Fibroblast of skin of back (primary cell): ENCODE data around the gene UBE2D4.
"Not testable (repeated sequence)": the region's sequence is repeated elsewhere in the genome, so short reads cannot be mapped to it uniquely, and the experiment has no call there.

ENCODE experiments used
- DNase-seq: peaks from one replicate; pipeline ENCODE4 v3.0.0-alpha.2; 2013

Gene UBE2D4

DNA sequence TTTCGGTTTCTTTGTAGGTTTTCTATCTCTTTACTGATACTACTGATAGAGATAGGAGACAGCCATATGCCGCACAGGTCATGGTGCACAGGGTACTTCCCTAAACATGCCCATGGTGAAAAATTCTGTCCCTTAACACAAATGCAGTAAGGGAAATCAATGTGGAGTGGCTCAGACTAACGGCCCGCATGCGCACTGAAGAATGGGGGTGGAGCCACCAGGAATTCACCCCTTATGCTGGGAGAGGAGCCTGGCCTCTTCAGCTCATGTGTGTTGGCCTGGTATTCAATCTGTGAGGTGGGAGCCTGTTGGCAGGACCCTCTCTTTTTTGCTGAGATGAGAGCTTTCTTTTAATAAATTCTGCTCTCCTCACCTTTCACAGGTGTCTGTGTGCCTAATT is 11.4 kb upstream of the UBE2D4 start:
- no peak for DNase-seq

DNA sequence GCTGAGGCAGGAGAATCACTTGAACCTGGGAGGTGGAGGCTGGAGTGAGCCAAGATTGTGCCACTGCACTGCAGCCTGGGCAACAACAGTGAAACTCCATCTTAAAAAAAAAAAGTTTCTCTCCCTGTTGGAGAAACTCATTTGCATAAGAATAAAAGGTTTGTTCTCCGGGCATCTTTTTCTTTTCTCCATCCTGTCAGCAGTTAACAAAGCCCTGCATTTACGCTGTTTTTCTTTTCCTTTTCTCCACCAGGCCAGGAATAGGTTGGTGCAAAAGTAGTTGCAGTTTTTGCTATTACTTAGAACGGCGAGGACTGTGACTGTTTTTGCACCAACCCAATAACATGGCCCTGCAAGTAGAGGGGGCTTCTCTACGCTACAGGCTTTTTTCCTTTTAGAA is 10.3 kb upstream of the UBE2D4 start:
- DNase-seq, result no peak

DNA sequence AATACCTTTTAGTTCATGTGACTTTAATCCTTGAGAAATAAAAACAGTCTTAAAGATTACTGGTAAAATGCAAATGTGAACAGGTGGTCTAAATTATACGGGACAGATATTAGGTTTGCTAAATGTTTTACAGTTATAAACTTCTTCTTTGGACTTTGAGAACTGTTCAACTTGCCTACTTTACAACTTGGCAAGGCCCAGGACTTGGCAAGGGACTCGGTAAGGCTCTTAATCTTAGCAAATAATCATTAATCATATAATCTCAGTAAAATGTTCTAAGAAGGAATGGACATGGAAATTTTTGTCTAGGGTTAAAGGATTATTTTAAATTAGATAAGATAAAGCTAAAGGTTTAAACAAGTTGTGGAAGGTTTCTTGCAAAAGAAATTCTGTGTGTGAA is 4.8 kb upstream of the UBE2D4 start:
- DNase-seq, result no peak

DNA sequence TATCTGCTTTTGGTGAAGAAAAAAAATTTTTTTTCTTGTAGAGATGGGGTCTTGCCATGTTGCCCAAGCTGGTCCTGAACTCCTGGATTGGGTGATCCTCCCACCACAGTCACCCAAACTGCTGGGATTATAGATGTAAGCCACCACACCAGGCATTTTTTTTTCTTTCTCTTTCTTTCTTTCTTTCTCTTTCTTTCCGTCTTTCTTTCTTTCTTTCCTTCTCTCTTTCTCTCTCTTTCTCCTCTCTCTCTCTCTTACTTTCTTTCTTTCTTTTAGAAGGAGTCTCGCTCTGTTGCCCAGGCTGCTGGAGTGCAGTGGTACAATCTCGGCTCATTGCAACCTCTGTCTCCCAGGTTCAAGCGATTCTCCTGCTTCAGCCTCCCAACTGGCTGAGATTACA is 3.5 kb upstream of the UBE2D4 start:
- no peak for DNase-seq

DNA sequence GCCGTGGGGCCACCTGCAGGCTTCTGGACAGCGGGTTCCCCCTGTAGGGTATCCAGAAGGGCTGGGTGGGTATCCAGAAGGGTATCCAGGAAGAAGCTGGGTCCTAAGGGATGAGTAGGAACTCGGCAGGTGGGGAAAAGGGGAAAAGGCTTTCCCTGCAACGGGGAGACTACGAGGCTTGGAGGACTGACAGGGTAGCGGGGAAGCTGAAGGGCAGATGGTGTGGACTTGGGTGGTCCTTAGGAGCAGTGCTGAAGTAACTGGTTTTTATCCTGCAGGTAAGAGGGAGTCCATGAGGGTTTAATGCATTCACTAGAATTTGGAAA is 525 bp downstream of the UBE2D4 start:
- no peak for DNase-seq

DNA sequence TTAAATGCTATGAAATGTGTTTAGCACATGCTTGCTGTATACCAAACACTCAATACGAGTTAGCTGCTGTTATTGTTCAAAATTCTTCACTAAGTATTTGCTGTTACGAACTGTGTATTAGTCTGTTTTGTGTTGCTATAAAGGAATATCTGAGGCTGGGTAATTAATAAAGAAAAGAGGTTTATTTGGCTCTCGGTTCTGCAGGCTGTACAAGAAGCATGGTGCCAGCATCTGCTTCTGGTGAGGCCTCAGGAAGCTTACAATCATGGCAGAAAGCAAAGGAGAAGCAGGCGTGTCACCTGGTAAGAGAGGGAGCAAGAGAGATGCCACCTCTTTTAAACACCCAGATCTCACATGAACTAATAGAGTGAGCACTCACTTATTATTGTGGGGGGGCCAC is 1.6 kb downstream of the UBE2D4 start:
- no peak for DNase-seq

DNA sequence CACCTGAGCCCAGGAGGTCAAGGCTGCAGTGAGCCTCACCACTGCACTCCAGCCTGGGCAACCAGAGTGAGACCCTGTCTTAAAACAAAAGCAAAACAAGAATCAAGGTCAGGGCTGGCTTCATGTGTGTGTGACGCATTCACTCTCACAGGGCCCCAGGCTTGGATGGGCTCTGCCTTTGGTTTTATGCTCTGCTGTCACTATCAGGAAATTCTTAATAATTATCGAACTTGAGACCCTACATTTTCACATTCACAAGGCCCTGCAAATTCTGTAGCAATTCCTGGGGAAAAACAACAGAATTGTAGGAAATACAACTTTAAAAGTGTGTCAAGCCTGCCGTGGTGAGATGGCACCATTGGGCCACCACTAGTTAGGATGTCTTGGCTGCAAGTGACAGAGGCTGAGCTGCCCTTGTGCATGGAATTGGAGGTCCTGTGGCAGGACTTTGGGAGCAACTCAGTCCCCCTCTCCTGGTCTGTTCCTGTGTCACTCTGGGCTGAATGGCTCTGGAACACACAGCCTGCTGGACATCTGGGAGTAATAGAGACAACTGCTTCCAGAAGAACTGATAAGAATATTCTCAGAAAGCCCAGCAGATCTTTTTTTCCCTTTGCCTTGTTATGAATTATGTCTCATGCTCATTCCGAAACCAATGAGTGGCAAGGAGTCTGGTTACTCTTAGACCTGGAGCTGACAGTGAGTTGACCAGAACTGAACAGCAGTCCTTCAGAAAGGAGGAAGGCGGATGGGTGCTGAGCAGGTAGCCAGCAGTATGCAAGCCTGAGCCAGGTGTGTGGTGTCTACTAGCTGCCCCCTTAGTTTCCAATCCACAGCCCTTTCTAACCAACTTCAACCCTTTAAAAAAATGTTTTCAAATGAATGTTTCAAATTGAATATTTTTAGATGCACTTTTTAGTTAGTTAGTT is 3.6 kb downstream of the UBE2D4 start:
- DNase-seq, result no peak

DNA sequence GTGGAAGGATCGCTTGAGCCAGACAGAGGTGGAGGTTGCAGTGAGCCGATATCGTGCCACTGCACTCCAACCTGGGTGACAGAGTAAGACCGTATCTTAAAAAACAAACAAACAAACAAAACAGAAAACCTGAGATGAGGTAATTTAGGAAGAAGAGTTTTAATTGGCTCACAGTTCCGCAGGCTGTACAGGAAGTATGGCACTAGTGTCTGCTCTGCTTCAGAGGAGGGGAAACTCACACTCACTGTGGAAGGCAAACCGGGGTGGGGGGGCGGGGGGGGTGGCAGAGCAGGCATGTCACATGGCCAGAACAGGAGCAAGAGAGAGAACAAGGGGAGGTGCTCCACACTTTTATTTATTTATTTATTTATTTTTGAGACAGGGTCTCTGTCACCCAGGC is 5.1 kb downstream of the UBE2D4 start:
- DNase-seq, result no peak

DNA sequence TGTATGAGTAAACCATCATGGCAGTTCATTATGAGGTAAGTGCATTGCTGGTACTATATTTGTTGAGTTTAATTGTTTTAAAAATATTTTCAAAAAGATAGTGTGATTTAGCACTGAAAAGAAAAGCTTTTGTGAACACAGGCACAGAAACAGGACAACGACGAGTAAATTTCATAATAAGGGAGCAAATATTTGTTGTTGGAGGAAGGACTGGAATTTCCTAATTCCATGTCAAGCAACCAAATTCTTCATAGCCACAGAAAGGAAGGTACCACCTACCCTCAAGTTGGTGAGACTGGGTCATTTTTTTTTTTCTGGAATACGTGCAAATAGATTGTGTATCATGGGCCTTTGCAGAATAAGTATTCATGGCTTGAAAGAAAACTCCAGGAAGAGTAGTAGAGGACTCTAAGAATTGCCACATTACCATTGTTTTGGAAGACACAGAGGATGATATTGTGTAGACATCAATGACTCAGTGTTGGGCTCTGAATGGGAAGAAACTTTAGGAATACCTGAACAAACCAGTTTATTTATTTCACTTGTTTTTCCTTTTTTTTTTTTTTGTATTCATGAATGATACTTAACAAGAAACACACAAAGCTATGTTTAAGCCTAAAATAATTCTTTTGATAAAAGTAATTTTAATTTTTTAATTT is 7.8 kb downstream of the UBE2D4 start:
- no peak for DNase-seq

DNA sequence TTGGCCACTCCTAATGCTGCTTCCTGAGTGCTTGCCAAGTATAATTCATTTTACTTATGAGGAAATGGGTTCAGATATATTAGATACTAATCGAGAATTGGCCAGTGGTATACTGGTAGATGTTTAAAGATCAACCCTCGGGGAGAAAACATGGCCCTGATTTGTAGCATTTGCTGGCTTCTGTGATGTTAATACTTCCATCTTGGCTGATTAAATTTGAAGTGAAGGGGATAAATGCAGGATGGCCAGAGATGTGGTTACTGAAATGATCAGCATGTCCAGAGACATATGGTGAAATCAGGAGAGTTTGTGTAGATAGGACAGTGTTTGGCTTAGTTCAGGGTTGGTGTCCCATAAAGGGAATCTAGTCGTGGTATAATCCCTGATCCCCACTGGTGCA is 11.2 kb downstream of the UBE2D4 start:
- no peak for DNase-seq

DNA sequence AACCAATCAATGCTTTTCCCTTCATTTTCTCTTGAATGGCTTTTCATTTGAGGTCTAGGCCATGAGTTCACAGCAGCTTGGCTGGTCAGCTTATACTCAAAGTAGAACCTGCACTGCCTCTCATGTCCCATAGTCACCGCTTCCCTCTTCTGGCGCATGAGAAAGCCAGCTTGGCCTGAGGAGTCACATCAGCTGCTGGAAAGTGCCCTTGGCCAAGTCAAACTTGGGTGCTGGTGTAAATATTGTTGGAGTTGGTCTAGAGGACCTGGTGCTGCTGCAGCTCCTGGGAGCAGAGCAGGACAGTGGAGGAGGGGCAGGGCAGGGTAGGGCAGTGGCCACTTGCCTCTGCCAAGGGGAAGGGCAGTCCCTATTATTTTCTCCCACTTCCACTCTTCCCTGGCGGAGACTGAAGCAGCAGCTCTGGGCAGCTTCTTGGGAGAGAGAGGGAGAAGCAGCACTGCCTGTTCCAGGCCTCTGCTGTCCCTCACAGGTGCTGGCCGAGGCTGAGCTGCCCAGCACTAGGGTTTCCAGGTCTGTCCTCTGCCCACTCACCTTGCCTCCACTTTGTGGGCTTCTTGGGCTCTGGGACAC is 12.8 kb downstream of the UBE2D4 start:
- no peak for DNase-seq

DNA sequence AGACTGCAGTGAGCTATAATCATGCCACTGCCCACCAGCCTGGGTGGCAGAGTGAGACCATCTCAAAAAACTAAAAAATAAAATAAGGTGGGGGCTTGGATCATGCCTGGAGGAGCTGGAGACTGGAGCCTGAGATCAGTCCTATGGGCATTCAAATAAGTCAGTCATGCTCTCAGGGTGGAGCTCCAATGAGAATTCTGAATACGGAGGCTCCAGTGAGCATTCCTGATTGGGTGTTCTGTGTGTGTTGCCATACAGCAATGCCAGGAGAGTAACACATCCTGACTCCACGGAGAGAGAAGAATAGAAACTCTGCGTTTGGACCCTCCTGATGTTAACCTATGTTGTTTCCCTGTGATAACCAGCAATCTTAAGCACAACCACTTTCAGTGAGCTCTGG is 16.0 kb downstream of the UBE2D4 start:
- DNase-seq, result no peak

DNA sequence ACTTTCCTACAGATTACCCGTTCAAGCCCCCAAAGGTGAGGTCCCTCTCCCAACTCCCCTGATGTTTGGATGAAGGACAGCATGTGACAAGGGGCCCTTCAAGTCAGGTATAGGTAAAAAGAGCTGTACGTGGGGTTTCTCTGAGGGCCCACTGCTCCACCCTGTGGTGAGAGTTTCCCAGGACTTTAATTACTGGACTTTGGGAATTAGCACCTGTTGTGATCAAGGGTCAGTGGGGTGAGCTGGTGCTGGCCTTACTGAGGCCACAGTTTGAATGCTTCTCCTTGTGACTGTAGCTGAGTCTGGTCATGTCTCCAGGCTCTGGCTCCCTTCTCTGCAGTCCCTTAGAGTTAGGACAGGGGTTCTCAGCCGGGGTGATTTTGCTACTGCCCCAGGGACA is 16.8 kb downstream of the UBE2D4 start:
- no peak for DNase-seq

DNA sequence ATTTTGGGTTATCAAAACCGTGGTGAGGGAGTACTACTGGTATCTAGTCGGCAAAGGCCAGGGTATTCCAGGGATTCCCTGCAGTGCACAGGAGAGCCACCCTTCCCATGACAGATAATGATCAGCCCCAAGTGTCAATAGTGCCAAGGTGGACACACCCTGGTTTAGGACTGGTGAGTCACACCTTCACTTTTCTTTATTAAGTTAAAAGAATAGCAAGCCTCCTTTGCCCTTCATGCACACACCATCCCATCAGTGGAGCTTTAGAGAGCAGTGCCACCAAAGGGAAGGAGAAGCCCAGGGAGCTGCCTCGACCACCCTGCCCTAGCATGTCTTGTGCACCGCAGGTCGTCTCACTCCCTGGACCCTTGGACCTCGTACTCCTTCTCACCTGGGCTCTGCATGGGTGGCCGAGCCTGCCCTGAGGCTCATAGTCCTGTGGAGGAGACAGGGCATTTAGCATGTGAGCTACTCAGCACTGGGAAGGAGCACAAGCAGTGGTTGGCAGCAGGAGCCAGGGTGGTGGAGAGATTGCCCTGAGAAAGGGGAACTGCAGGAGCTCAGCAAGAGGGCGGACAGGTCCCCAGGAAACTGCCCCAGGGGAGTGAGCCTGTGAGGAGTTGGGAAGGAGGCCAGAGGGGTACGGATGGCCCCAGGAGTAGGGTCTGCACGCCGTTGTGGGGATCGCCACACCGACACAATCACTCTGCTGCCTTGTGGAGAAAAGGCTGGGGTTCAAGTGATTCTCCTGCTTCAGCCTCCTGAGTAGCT is 17.4 kb downstream of the UBE2D4 start:
- DNase-seq, result no peak

DNA sequence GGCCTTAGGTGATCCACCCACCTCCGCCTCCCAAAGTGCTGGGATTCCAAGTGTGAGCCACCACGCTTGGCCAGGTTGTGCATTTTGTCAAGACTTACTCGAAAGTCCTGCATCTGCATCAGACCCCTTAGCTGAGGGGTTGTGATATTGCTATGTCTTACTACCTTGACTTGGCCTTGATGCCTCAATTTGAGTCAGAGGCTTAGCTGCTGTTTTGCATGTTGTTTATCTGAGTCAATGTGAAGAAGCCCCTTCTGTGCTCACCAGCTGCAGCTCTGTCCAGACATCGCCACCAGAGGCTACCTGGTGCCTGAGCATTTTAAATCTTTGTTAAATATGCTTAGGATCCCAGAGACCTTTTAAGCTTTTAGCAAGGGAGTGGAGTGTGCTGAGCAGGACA is 18.1 kb downstream of the UBE2D4 start:
- DNase-seq, result no peak

DNA sequence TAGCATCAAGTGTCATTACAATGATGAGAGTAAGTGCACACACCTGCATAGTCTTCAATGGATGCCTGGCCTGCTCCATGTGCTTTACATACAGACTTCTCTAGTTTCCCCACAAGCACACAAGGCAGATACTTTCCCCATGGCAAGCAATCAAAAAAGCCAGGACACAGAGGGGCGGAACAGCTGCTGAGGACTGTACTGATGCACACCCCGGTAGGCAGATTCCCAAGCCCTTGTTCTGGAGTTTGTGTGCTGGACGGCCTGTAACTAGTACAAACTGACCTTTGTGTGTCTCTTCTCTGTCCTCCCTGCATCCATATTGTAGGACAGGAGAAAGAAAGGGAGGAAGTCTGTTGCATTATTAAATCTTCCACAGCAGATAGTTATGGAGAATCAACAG is 25.8 kb downstream of the UBE2D4 start:
- DNase-seq, result no peak

DNA sequence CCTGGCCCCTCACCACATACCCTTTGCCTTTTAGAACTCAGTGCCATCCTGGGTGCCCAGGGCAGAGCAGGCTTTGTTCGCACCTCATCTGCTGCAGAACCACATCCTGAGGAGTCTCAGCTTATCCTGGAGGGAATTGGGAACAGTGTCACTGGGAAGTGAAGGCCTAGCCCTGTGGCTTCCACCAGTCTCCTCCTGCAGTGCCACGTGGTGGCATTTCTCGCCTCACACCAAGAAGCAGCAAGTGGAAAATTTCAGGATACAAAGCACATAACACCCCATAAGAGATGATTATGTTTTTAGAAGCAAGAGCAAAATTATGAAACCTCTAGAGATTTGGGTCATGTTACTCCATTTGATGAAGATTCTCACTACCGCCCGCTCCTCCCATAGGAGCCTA is 26.8 kb downstream of the UBE2D4 start:
- DNase-seq, result no peak

DNA sequence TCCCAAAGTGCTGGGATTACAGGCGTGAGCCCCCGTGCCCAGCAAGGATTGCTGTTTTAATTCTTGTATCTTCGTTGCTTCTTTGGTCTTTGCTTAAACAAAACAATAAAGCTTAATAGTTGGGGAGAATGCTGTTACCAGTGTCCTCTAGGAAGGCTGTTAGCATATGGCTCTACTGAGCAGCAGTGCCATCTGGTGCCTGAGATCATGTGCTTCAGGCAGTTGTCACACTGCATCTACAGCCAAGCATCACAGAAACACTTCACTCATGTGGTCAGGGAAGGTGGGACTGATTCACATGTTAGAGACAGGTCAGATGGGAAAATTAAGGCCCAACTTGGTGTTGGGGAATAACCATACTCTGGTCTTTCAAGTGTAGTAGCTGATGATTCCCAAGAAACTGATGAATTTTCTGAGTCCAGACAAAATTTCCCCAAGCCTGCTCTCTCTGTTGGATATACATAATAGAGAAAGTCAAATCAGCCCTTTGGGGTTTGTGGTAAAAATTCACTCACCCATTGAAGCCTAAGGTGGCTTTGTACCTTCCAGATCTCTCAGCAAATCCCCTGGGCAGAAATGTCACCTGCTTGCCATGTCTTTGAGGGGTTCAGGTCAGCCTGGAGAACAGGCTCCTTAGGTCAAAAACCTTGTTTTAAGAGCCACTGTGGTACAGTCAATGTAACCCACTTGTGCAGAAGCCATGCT is 28.4 kb downstream of the UBE2D4 start:
- DNase-seq, result peak; percentile 50

DNA sequence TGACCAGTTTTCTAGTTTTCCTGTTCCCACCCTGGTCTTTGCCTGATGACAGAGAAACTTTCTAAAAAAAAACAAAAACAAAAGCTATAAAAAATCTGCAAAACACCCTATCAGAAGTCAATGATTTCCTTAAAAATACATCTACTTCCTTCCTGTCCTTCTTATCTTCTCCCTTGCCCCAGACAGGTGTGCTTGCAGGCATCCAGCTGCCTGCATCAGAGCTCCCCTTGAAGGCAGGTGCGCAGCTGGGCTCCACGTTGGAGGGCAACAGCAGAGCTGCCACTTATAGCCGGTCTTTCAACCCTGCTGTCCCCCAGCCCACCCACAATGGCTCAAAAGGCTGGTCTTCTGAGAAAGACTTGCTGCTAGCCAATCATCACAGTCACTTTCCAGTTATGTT is 29.8 kb downstream of the UBE2D4 start:
- DNase-seq, result no peak

DNA sequence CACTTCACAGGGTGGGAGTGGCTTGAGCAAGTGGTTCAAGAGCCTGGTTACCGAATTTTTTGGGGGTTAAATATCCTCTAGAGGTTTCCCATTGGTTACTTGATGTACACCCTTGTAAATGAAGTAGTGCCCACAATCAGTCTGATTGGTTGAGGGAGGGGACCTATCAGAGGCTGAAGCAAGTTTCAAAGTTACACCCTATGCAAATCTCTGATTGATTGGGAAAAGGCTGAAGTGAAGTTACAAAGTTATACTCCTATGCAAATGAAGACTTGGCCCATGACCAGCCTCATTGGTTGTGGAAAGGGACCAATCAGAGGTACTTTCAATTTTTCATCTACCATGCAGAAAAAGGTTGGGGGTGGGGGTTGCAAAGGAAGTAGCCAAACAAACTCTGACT is 34.7 kb downstream of the UBE2D4 start:
- no peak for DNase-seq

DNA sequence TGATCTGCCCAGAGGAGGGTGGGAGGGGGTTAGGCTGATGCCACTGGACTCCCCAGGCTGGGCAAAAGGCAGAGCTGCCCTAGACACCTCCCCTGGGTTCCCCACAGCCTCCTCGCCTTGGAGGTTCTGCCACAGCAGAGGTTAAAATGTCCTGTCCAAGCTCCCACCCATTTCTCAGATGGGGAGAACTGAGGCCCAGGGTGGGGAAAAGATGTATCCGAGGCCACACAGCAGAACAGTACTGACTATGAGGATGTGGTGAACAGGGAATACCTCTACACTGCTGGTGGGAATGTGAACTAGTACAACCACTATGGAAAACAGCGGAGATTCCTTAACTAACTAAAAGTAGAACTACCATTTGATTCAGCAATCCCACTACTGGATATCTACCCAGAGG is 40.2 kb downstream of the UBE2D4 start:
- not testable (repeated sequence) for DNase-seq

DNA sequence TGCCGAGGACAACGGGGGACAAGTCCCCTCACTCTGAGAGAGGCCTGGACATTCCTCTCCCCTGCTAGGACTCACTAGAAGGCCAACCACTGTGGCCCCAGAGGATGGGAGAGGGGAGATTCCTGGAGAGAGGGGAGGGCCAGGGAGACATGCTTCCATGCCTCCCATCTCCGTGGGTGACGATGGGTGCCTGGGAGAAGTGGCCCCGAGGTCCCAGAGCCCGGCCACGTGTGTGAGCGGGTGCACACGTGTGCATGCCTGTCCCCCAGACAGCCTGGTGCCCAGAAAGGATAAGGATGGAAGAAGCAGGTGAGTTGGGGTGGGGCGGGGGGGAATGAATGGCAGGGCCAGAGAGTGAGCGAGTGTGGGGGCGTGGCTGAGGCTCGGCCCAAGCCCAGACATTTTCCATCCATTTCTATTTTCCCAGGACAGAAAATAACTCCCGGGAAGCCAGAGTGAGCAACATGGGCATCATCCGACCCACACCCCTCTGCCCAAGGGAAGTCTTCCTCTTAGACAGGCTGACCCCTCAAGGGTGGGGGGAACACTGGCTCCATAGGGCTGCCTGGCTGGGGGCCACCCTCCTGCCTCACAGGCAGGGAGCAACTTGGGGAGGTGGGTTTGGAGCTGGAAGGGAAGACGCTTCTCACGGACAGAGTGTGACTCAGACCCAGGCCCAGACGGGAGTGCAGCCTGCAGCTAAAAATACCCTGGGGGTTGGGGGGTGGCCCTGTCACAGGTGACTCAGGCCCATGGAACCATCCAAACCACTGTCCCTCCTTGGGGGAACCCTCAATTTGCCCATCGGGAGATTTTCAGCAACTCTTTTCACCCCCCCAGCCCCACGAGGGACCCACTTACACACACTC is 42.2 kb downstream of the UBE2D4 start:
- DNase-seq, result peak; percentile 12
